Smooth muscle cell (in vitro differentiated cells): ENCODE results near the gene TBC1D17. TPM values are rescaled to one million over a fixed set of nuclear protein-coding genes. Genes with fewer than 3 reads are reported as not detected.

Experiments used
- DNase-seq: peaks from one replicate; lab custom pipeline; 2025; ENCODE audit not compliant: unreplicated experiment; lab: John Stamatoyannopoulos, UW
- H2AFZ ChIP-seq: fragments of 200-600 bp; sonication (generic); 2 replicates; pipeline ENCODE4 v1.6.0; 2016; ENCODE audit warnings: antibody characterized with exemption, low read depth, mild to moderate bottlenecking
- H3F3A ChIP-seq: fragments of 200-600 bp; sonication (generic); 2 replicates; pipeline ENCODE4 v1.6.0; 2017; ENCODE audit warnings: antibody characterized with exemption, low read depth
- H3K27ac ChIP-seq: fragments of 200-600 bp; sonication (generic); 2 replicates; pipeline ENCODE4 v1.5.1; 2016; ENCODE audit warnings: low read depth, mild to moderate bottlenecking
- H3K27me3 ChIP-seq: fragments of 200-600 bp; sonication (generic); 2 replicates; pipeline ENCODE4 v1.6.1; 2016; ENCODE audit warnings: low read depth, mild to moderate bottlenecking
- H3K36me3 ChIP-seq: fragments of 200-600 bp; sonication (generic); 2 replicates; pipeline ENCODE4 v1.5.1; 2016; ENCODE audit warnings: low read depth
- H3K4me1 ChIP-seq: fragments of 200-600 bp; sonication (generic); 2 replicates; pipeline ENCODE4 v1.5.1; 2016; ENCODE audit warnings: low read depth
- H3K4me2 ChIP-seq: fragments of 200-600 bp; sonication (generic); 2 replicates; pipeline ENCODE4 v1.6.0; 2016; ENCODE audit warnings: mild to moderate bottlenecking
- H3K4me3 ChIP-seq: fragments of 200-600 bp; sonication (generic); 2 replicates; pipeline ENCODE4 v1.5.1; 2016; ENCODE audit warnings: mild to moderate bottlenecking
- H3K79me2 ChIP-seq: fragments of 200-600 bp; sonication (generic); 2 replicates; pipeline ENCODE4 v1.6.0; 2016; ENCODE audit warnings: low read depth, mild to moderate bottlenecking
- H3K9ac ChIP-seq: fragments of 200-600 bp; sonication (generic); 2 replicates; pipeline ENCODE4 v1.6.0; 2016; ENCODE audit warnings: low read depth
- H3K9me3 ChIP-seq: fragments of 200-600 bp; sonication (generic); replicated peaks from 2 replicates; pipeline ENCODE4 v1.5.1; 2016; ENCODE audit warnings: low read depth
- H4K20me1 ChIP-seq: fragments of 200-600 bp; sonication (generic); 2 replicates; pipeline ENCODE4 v1.6.0; 2016; ENCODE audit warnings: low read depth
- WGBS: methylation state at CpG from one replicate; pipeline ENCODE4 v1.1.7; 2016; ENCODE audit warnings: low lambda C conversion rate; 5-methylcytosine and 5-hydroxymethylcytosine counted together
- polyA plus RNA-seq: library from polyadenylated mRNA; unstranded; fragments of >200 nt; fragmentation: Nextera tagmentation; extraction: Ambion mirVana; gene quantifications from 2 replicates; pipeline ENCODE4 v1.2.1, GENCODE V29; 2016
- total RNA-seq: library from RNA; depleted of rRNA; stranded (reverse); fragments of >200 nt; gene quantifications from 2 replicates; pipeline ENCODE4 v1.2.3, GENCODE V29; 2014
- TF ChIP-seq, protein P1 (sequence below): fragments of 200-600 bp; sonication (generic); IDR thresholded peaks from 2 replicates; pipeline ENCODE4 v1.5.1; 2017; ENCODE audit warnings: borderline replicate concordance, mild to moderate bottlenecking, antibody characterized with exemption; ENCODE audit not compliant: insufficient read depth, poor library complexity, severe bottlenecking

TBC1D17 gene
- total and polyA plus RNA-seq, 2 experiments from 2014 or later = 9.2 to 41.8 TPM

DNA sequence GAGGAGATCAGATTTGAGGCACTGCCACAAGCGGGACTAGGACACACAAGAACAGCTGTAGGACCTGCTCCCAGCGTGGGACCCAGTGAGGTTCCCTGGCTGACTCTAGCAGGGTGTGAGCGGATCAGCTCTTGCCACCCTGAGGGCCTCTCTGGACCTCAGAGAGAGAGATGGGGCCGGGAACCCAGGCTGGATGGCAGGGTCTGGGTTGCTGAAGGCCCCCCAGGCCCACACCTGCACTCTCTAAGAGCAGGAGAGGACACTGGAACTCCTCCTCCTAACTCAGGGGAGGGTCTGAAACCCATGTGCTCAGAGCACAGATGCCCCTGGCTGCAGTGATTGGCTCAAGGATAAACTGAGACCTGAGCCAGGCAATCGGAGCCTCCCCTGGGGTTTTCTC is 32.7 kb downstream of the TBC1D17 start:
- TF ChIP-seq, protein P1, sequence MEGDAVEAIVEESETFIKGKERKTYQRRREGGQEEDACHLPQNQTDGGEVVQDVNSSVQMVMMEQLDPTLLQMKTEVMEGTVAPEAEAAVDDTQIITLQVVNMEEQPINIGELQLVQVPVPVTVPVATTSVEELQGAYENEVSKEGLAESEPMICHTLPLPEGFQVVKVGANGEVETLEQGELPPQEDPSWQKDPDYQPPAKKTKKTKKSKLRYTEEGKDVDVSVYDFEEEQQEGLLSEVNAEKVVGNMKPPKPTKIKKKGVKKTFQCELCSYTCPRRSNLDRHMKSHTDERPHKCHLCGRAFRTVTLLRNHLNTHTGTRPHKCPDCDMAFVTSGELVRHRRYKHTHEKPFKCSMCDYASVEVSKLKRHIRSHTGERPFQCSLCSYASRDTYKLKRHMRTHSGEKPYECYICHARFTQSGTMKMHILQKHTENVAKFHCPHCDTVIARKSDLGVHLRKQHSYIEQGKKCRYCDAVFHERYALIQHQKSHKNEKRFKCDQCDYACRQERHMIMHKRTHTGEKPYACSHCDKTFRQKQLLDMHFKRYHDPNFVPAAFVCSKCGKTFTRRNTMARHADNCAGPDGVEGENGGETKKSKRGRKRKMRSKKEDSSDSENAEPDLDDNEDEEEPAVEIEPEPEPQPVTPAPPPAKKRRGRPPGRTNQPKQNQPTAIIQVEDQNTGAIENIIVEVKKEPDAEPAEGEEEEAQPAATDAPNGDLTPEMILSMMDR = no peak
- H3K4me3 ChIP-seq = no peak overlapping the region
- WGBS = over 99% methylated on average over 5 of the region's 5 CpGs
- H3K9me3 ChIP-seq = no peaks in the 10 kb centered on the region
- H3F3A ChIP-seq = no peaks in the 10 kb centered on the region
- peaks cover 34% of the 10 kb centered on the region for H4K20me1 ChIP-seq
- DNase-seq = no peak
- no peak overlapping the region for H2AFZ ChIP-seq
- H3K4me1 ChIP-seq = no peaks in the 10 kb centered on the region
- no peaks in the 10 kb centered on the region for H3K36me3 ChIP-seq
- peaks cover 2% of the 10 kb centered on the region for H3K79me2 ChIP-seq
- no peak overlapping the region for H3K27ac ChIP-seq
- no peak overlapping the region for H3K9ac ChIP-seq
- no peaks in the 10 kb centered on the region for H3K27me3 ChIP-seq
- H3K4me2 ChIP-seq = no peak overlapping the region

- DNase-seq = no peak
- 92% methylated on average over 9 of the region's 9 CpGs for WGBS
- TF ChIP-seq, protein P1 = no peak
Observed at GRCh38 chr19:49911381-49912145, 34.1 kb downstream of the TBC1D17 start.

DNA sequence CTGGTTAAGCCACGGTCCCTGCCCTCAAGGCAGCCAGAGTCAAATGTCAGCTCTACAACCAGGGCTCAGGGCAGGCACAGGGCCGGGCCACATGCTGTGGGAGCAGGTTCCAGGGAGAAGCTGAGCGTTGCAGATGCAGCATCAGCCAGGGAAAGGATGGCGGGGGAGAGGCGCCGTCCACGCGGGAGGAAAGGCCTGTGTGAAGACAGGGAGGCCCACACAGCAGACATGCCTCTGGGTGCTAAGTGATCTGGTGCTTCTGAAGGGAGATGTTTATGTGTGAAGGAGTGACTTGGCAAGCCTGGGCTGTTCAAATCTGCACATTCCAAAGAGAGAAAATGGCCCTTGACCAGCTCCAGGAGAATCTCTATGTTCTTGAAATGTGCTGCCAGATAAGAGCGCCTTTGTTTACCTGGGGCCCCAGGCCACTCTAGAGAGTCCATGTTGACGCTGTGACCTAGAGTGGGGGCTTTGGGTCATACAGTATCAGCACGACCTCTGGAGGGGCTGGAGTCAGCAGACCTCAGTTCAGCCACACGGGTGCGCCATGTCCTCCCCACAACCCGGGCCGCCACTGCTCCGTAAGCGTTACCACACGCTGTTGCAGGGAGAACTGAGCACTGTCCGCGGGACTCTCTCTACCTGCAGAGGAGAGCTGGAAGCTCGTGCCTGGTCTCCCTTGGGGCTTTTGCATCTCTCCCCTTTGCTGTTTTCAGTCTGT is 35.6 kb downstream of the TBC1D17 start:
- Histone ChIP-seq H3K27ac (no peak overlapping the region), H3K4me2 (no peak overlapping the region), H3K79me2 (peaks cover 5% of the 10 kb centered on the region), H3K36me3 (no peaks in the 10 kb centered on the region), H3K9me3 (no peaks in the 10 kb centered on the region), H3K9ac (no peak overlapping the region), H3K4me1 (no peaks in the 10 kb centered on the region), H3K27me3 (no peaks in the 10 kb centered on the region), H4K20me1 (peaks cover 44% of the 10 kb centered on the region), H3F3A (no peaks in the 10 kb centered on the region), H3K4me3 (no peak overlapping the region), H2AFZ (no peak overlapping the region)
- TF ChIP-seq, protein P1 = no peak
- no peak for DNase-seq
- 93% methylated on average over 21 of the region's 21 CpGs for WGBS

More at GRCh38 chr19:49911381-49912145, 34.1 kb downstream of the TBC1D17 start:
- Histone ChIP-seq H3K9me3 (no peaks in the 10 kb centered on the region), H3K4me3 (no peak overlapping the region), H2AFZ (no peak overlapping the region), H3K4me2 (no peak overlapping the region), H3K9ac (no peak overlapping the region), H3K36me3 (no peaks in the 10 kb centered on the region), H3K4me1 (no peaks in the 10 kb centered on the region), H4K20me1 (peaks cover 41% of the 10 kb centered on the region), H3K79me2 (peaks cover 5% of the 10 kb centered on the region), H3K27me3 (no peaks in the 10 kb centered on the region), H3K27ac (no peak overlapping the region), H3F3A (no peaks in the 10 kb centered on the region)
